ENCODE results near the gene SNX32. TPM values are rescaled to one million over a fixed set of nuclear protein-coding genes. Genes with fewer than 3 reads are reported as not detected.

SNX32 gene
- total and polyA plus RNA-seq, 2 of the 13 experiments (the other 11 are each of a cell fraction or from before 2014, with no cell fraction given) = 0.09 to 0.34 TPM

- TF ChIP-seq ZNF143 (CRISPR knock-in tag; IDR thresholded peaks at IDR 0.05) (no peak), ZFX (CRISPR knock-in tag; IDR thresholded peaks at IDR 0.05; ENCODE audit: low read depth) (peak; percentile 70), SIN3B (IDR thresholded peaks at IDR 0.05; ENCODE audit: low read length) (no peak), ZSCAN21 (CRISPR knock-in tag; IDR thresholded peaks at IDR 0.05; ENCODE audit: borderline replicate concordance) (peak; percentile 87; the same call in 1 of the 2 replicates), ZNF558 (CRISPR knock-in tag; IDR thresholded peaks at IDR 0.05; ENCODE audit: borderline replicate concordance) (peak; percentile 19; the same call in 1 of the 2 replicates), SNAPC4 (CRISPR knock-in tag; IDR thresholded peaks at IDR 0.05) (no peak), PHF21A (CRISPR knock-in tag; IDR thresholded peaks at IDR 0.05) (peak; percentile 30; the same call in 1 of the 2 replicates), HNRNPL (IDR thresholded peaks at IDR 0.05; ENCODE audit: low read depth, low read length) (peak; percentile 91), NBN (conservative IDR thresholded peaks at IDR 0.05) (no peak), ZNF75D (CRISPR knock-in tag; IDR thresholded peaks at IDR 0.05; ENCODE audit: borderline replicate concordance) (peak; percentile 61; the same call in 1 of the 2 replicates), GATA4 (IDR thresholded peaks at IDR 0.05; ENCODE audit: borderline replicate concordance, low read depth) (no peak), SOX5 (CRISPR knock-in tag; IDR thresholded peaks at IDR 0.05; ENCODE audit: borderline replicate concordance) (peak; percentile 6; the same call in 1 of the 2 replicates), ZNF225 (CRISPR knock-in tag; IDR thresholded peaks at IDR 0.05) (no peak), WIZ (CRISPR knock-in tag; IDR thresholded peaks at IDR 0.05) (no peak), FOSL2 (CRISPR knock-in tag; IDR thresholded peaks at IDR 0.05) (peak; percentile 92), MED13 (CRISPR knock-in tag; IDR thresholded peaks at IDR 0.05) (no peak), DNMT1 (CRISPR knock-in tag; IDR thresholded peaks at IDR 0.05) (no peak), ZNF724P (CRISPR knock-in tag; IDR thresholded peaks at IDR 0.05; ENCODE audit: borderline replicate concordance) (0 out of 2 replicates have a peak, but pooled peaks have one; percentile 43), MNT (IDR thresholded peaks at IDR 0.05) (peak; percentile 63), ZNF451 (CRISPR knock-in tag; IDR thresholded peaks at IDR 0.05) (0 out of 2 replicates have a peak, but pooled peaks have one; percentile 40), MAX (IDR thresholded peaks at IDR 0.05) (peak; percentile 96), ZNF543 (CRISPR knock-in tag; IDR thresholded peaks at IDR 0.05) (peak; percentile 56; the same call in 1 of the 2 replicates), LCORL (IDR thresholded peaks at IDR 0.05) (no peak), LCORL (CRISPR knock-in tag; IDR thresholded peaks at IDR 0.05) (peak; percentile 61)
These were observed 65.8 kb downstream of the SNX32 start (continued) for GRCh38 chr11:65899356-65900124.
